Activated CD8-positive, alpha-beta memory T cell treated with anti-CD3 and anti-CD28 coated beads, Interleukin-2, amount 50 U/mL, for 24 hours (primary cell): ENCODE data around the gene DOC2B.
"Not testable (repeated sequence)": the region's sequence is repeated elsewhere in the genome, so short reads cannot be mapped to it uniquely, and the experiment has no call there.

Experiments
- DNase-seq: peaks from one replicate; pipeline ENCODE4 v3.0.0-alpha.2; 2020; ENCODE audit errors: extremely low read depth

DOC2B gene

DNA sequence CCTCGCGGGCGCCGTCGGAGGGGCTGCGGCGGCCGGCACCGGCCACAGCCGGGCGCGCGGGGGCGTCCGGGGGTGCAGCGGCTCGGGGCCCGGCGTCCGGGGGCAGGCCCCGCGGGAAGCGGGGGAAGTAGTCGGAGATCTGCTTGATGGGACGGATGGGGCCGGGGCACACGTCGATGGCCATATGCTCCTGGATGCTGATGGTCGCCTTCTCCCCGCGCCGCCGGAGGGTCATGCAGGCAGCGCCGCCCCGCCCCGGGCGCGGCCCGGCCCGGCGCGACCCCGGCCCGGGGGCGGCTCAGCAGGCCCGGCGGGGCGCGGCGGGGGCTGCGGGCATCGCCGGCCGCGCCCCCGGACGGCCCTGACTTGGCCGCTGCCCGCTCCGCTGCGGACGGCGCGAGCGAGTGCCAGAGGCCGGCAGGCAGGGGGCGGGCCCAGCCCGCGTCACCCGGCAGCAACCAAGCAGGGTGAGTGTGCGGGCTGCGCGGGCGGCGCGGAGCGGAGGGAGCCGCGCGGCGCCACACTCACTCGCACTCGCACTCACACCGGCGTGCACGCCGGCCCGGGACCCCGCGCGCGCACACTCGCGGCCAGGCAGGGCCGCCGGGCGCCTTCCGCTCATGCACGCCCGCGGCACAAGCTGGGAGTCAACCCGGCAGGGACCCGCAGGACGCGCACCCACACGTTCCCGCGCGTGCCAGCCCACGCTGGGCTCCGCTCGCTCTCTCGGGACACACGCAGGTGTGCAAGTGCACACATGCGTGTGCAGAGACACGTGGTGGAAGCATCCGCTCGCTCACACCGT, at the start of gene DOC2B:
Gene DOC2B, minus strand, starts transcription at position 406 of the 805 bp plus-strand sequence. Its CDS starts 171 bp downstream, at position 235.
- no peak for DNase-seq

DNA sequence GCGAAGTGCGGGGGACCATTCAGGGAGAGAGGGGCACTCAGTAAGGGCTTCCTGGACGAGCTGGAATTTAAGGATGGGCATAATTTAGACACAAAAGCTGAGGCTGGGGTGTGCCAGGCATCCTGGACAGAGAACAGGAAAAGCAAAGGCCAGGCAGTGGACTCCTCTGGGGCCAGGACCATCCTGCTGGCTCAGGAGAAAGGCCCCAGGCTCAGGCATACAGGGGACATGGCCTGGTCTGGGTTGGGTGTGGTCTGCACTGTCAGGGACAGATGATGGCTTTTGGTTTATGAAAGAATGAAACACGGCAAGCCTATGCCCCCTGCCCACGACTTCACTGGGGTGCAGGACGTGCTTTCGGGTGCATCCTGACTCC, 48.9 kb upstream of the DOC2B start:
- no peak for DNase-seq

DNA sequence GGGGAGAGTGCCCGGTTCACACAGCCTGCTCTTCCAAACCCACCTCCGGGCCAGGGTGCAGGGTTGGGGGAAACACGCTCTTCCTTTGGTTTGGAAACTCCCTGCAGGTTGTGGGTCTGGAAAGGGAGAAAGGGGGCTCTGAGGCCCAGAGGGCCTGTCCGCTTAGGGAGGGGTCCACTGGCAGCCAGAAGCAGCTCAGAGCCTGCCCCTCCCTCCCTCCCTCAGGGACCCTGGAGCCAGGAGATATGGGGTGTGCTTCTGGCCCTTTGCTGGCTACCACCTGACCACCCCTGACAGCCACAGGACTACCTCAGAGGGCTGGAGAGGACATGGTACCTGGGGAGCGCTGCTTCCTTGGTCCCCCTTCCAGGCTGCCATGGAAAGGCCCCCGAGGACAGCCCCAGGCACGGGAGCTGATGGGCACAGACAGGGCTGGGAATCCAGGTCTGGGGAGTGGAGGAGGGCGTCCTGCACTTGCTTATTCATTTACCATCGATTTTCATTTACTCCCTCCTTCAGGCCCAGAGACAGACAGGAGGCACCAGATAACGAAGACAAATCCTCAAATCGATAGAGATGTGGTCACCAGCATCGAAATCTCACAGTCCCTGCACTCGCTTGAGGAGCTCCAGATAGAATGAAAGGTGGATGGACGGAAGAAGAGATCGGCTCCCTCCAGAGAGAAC, 48.4 kb upstream of the DOC2B start:
- DNase-seq: no peak

GRCh38 chr17:228951-229708, 47.7 kb upstream of the DOC2B start:
- DNase-seq: no peak

- no peak for DNase-seq
Observed at GRCh38 chr17:227946-228615, 46.6 kb upstream of the DOC2B start.

- no peak for DNase-seq
Observed at GRCh38 chr17:227078-227945, 45.9 kb upstream of the DOC2B start.

GRCh38 chr17:226108-227077, 44.9 kb upstream of the DOC2B start:
- DNase-seq: no peak

- no peak for DNase-seq
Observed at GRCh38 chr17:225551-225950, 44.1 kb upstream of the DOC2B start.

GRCh38 chr17:224576-224975, 43.1 kb upstream of the DOC2B start:
- not testable (repeated sequence) for DNase-seq

DNA sequence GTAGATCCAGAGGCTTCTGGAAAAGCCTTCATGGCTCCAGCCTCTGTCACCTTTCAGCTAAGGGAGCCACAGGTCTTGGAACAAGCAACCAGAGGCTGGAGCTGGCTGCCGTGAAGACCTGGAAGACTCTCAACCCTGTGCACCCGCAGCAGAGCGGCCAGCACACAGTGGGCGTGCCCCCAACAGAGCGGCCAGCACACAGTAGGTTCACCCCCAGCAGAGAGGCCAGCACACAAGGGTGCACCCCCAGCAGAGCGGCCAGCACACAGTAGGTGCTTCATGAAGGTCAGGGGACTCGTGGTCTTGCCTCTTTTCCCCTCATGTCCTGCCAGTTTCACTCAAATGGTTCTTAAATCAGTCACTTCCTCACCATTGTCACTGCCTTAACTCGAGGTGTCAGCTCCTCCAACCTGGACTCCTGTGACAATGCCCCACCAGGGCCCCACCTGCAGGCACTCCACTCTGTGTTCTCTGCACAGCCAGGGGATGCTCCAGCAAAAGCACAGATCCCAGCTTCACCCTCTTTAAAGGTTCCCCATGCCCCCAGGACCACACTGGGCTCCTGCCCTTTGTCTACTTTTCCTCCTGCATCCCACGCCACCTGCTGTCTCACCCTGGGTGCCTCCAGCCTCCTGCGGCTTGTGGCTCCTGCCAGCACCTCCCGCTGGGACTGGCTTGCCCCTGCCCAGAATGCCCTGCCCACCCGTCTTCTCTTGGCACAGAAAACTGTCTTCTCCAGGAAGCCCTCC, 42.4 kb upstream of the DOC2B start:
- no peak for DNase-seq

GRCh38 chr17:222172-222571, 40.7 kb upstream of the DOC2B start:
- DNase-seq: no peak

DNA sequence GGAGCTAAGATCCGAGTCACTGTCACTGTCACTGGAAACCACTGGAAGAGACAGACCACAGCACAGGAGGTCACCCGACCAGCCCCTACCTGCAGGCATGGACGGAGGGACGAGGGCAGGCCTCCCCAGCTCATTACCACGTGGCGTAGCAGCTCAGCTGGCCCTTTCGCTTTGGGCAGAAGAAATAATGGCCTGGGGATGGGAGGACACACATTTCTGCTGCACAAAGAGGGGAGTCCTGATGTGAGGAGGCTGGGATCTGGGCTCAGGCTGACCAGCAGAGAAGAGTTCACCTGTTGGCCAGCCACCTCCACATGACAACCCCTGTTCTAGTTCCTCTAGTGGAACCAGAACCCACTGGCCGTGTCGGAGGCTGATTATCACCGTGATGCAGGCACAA, 38.2 kb upstream of the DOC2B start:
- DNase-seq: no peak

GRCh38 chr17:218432-219110, 37.1 kb upstream of the DOC2B start:
- no peak for DNase-seq

DNA sequence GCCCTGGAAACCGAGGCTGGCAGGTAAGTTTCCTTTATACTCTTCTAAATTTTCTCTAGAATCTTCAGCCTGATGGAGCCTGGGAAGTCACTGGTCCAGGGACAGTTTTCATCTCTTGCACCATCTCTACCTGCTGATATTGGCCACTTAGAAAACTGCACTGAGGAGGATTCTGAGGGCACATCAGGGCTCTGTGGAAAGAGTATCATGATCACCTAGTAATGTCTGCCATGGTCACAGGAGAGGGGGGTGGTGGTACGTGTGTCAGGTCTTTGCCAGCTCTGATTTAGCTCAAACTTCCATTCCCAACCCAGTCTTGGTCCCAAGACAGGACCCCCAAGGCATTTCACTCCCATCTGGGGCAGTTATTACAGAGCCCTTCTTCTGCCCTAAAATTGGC, 35.2 kb upstream of the DOC2B start:
- DNase-seq: no peak

- not testable (repeated sequence) for DNase-seq
Observed at GRCh38 chr17:215563-216478, 34.4 kb upstream of the DOC2B start.

DNA sequence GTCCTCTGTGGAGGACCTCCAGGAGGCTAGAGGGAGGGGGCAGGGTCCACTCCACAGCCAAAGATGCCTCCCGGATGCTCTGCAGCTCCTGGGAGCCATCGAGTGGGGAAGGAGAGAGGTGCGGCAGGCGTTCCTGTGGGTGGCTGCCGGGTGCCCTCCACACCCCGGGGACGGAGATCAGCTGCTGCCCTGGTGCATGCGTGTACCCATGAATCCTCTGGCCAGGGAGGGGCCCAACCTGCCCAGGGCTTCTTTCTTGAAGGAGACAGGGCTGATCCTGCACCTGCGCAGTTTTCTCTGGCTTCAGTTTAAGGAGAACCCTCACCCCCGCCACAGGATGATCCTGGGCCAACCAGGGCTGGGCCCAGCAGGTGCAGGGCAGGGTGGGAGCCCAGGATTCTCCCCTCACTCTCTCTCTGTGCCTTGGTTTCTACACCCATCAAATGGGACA, 33.5 kb upstream of the DOC2B start:
- DNase-seq: no peak
